Hippocampal formation (tissue), 2 donors: ENCODE measurements around the gene COLEC12.

Experiments
- DNase-seq, 2 donors: peaks; one replicate each; lab custom pipeline; 2025; lab: John Stamatoyannopoulos, UW

The COLEC12 gene

GRCh38 chr18:500632-501405 is at the start of gene COLEC12:
TSS of gene COLEC12 (minus strand) at chr18:500701. CDS start at chr18:500514, 187 bp downstream.
- no peak for DNase-seq

DNA sequence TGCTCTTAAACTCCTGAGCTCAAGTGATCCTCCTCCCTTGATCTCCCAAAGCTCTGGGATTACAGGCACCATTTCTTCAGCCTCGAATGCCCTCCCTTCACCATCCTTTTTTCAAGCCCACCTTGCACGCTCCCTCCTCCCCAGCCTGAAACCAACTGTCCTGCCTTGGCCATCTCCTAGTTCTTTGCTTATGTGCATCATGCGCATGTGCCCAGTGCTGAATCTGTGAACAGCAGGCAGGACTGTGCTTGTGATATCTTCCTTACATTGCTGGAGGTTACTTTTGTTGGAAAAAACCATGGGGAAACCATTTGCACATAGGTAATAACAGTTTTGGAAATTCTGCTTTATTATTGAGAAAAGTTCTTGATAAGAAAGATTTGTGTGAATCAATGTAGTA is 49.5 kb upstream of the COLEC12 start:
- DNase-seq = no peak

GRCh38 chr18:543447-544078 is 43.1 kb upstream of the COLEC12 start:
- DNase-seq = no peak

- no peak for DNase-seq
Observed at GRCh38 chr18:533995-534601, 33.6 kb upstream of the COLEC12 start.

DNA sequence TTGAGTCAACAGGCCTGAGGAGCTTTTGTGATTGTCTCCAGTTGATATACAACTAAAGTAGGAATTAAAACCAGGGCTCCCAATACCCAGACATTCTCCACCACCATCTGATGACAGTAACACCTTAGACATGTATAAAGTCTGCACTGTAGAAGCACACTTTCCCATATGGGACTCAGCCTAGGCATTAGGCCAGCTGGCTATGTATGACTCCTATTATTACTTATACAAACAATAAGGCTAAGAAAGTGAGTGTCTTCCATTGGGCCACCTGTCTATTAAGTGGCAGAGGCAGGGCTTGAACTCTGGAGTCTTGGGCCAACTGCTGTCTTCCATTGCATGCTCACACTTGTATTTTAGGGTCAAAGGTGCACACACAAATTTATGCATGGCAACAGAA is 32.1 kb upstream of the COLEC12 start:
- no peak for DNase-seq

- DNase-seq = no peak
Observed at GRCh38 chr18:532018-532417, 31.5 kb upstream of the COLEC12 start.

- no peak for DNase-seq
Observed at GRCh38 chr18:527146-527545, 26.6 kb upstream of the COLEC12 start.

DNA sequence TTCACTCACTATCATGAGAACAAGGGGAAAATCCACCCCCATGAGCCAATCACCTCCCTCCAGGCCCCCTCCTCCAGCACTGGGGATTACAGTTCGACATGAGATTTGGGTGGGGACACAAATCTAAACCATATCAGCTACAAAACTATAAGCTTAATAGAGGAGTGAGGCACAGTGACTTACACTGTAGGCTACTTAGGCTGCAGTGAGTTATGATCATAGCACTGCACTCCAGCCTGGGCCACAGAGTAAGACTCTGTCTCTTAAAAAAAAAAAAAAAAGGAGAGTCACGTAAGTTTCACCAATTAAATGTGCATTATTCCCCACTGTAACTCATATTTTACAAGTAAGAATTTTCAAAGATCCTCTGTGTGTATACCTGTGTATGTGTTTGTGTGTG is 26.2 kb upstream of the COLEC12 start:
- DNase-seq = no peak

- no peak for DNase-seq
Observed at GRCh38 chr18:525036-525797, 24.7 kb upstream of the COLEC12 start.

- DNase-seq = no peak
Observed at GRCh38 chr18:524466-524865, 24.0 kb upstream of the COLEC12 start.

- no peak for DNase-seq
Observed at GRCh38 chr18:523561-523960, 23.1 kb upstream of the COLEC12 start.

DNA sequence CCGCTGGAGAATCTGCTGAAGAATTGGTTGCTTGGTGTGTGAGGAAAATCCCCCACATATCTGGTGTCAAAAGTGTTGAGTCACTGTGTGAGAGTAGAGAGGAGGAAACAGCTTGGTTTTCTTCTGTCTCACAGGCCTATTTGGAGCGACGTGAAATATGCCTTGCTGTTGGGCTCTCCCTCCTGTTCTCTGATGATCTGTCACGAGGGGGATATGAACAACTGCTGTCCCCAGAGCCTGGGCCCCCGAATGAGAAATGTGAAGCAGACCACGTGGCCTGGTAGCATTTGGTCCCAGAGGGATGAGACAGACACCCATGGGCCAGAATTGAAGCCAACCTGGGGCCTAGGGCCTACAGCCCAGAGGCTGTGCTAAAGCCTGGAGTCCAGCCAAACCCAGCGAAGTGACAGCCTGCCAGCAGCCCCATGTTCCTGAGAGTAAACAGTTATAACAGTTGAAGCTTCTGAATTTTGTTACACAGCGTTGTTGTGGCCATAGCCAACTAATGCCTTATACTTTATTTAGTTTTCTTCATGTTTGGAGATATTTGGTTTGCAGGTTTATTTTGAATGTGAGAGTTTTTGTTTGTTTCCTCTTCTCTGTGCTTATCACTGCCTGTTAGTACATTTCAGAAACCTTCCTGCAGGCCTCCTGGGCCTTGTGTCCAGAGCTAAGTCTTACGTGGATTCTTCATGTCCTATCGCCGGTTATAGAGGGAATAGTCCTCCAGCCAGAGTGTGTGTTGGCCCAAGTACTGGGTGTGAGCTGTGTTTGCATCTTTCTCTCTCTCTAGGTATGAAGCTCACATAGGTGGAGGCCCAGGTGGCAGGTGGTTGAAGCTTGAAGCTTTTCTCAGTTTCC is 18.7 kb upstream of the COLEC12 start:
- peak; percentile 31 to 32 for DNase-seq

- no peak for DNase-seq
Observed at GRCh38 chr18:518081-518480, 17.6 kb upstream of the COLEC12 start.

GRCh38 chr18:515838-516237 is 15.3 kb upstream of the COLEC12 start:
- DNase-seq = no peak

DNA sequence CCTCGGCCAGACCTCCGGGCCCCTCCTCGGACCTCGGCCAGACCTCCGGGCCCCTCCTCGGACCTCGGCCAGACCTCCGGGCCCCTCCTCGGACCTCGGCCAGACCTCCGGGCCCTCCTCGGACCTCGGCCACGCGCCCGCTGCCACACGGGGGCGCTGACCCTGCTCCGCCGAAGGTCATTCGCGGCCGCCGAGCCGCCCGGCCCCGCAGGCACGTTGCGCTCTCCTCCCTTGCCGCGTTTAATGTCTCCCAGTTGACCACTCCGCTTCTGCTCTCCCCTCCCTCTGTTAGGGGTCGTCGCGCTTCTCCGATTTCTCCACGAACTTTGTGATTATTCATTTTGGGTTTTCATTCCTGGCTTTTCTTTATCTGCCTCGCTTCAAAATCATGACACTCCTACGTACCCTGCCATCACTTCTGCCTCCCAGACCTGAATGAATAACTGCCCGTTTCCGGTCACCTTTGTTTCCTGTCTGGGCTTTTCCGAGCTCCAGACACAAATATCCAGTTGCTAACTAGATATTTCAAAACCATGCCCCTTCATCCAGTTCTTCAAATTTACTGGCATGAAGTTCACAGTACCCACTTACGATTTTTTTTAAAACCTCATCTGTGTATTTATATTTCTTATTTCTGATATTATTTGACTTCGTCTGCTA is 14.8 kb upstream of the COLEC12 start:
- DNase-seq = no peak

DNA sequence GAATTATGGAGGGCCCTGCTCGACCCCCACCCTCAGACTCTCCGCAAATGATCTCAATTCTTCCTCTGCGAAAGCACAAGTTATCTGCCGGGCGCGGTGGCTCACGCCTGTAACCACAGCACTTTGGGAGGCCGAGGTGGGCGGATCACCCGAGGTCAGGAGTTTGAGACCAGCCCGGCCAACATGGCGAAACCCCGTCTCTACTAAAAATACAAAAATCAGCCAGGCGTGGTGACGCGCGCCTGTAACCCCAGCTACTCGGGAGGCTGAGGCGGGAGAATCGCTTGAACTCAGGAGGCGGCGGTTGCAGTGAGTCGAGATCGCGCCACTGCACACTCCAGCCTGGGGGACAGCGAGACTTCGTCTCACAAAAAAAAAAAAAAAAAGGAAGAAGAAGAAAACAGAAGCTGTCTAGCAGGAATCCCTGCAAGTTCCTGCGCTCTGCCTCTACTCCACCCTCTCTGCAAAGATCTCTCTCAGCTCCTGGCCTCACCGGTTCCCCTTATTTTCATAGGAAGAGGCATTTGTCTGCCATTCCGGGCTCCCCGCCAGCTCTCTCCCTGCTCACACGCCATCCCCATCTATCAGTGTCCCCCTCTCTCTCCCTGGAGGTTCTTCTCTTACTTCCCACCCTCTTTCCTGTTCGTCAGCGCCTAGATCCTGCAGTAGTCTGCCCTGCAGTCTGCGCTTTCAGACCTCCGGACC is 13.5 kb upstream of the COLEC12 start:
- no peak for DNase-seq

GRCh38 chr18:512957-513356 is 12.5 kb upstream of the COLEC12 start:
- DNase-seq = no peak

GRCh38 chr18:508835-509234 is 8.3 kb upstream of the COLEC12 start:
- DNase-seq = no peak

GRCh38 chr18:507636-508035 is 7.1 kb upstream of the COLEC12 start:
- DNase-seq = no peak

GRCh38 chr18:506801-507200 is 6.3 kb upstream of the COLEC12 start:
- no peak for DNase-seq
